Keratinocyte (primary cell): Measurements from ENCODE around the gene DNAJC13. TPM values are rescaled to one million over a fixed set of nuclear protein-coding genes. Genes with fewer than 3 reads are reported as not detected.

Experiments used
- DNase-seq: peaks from one replicate; pipeline ENCODE4 v3.0.0-alpha.2; 2011; ENCODE audit warnings: low read depth, missing footprints, low spot score
- FAIRE-seq: peaks from 2 replicates; lab custom pipeline; 2011; peaks lifted over from hg19 to GRCh38; lab: Jason Lieb, UNC
- H2AFZ ChIP-seq: 2 replicates; pipeline ENCODE4 v1.6.0; 2012; ENCODE audit warnings: low read length, control low read depth, inconsistent platforms; ENCODE audit not compliant: control insufficient read depth
- H3K27ac ChIP-seq: 2 replicates; pipeline ENCODE4 v1.5.1; 2011; ENCODE audit warnings: low read length; ENCODE audit not compliant: control insufficient read depth, insufficient read depth
- H3K27me3 ChIP-seq: 3 replicates; pipeline ENCODE4 v1.6.0; 2011; ENCODE audit warnings: low read length; ENCODE audit not compliant: control insufficient read depth, insufficient read depth; ENCODE audit errors: extremely low read depth
- H3K36me3 ChIP-seq, 2 experiments: 2 replicates in 1 of 2; 3 replicates in 1 of 2; pipeline ENCODE4 v1.5.1; 2011; ENCODE audit warnings: low read length in 2 of 2, mild to moderate bottlenecking in 1 of 2; ENCODE audit not compliant: control insufficient read depth in 2 of 2, insufficient read depth in 2 of 2; ENCODE audit errors: extremely low read depth in 1 of 2
- H3K4me1 ChIP-seq: 3 replicates; pipeline ENCODE4 v1.5.1; 2011; ENCODE audit warnings: low read length; ENCODE audit not compliant: control insufficient read depth, insufficient read depth; ENCODE audit errors: extremely low read depth
- H3K4me2 ChIP-seq: 3 replicates; pipeline ENCODE4 v1.6.0; 2011; ENCODE audit warnings: low read depth, low read length; ENCODE audit not compliant: control insufficient read depth, insufficient read depth; ENCODE audit errors: extremely low read depth
- H3K4me3 ChIP-seq, 3 experiments: fragments of 200-600 bp in 1 of 3; sonication (generic) in 1 of 3; 2 replicates in 2 of 3; 3 replicates in 1 of 3; pipeline ENCODE4 v1.5.1; 2011 to 2016; ENCODE audit warnings: low read length in 3 of 3, mild to moderate bottlenecking in 3 of 3, control low read depth in 2 of 3, inconsistent platforms in 1 of 3, low read depth in 1 of 3, mixed read lengths in 1 of 3, mixed run types in 1 of 3, moderate library complexity in 1 of 3; ENCODE audit not compliant: control insufficient read depth in 2 of 3, insufficient read depth in 2 of 3; ENCODE audit errors: extremely low read depth in 1 of 3
- H3K79me2 ChIP-seq: 2 replicates; pipeline ENCODE4 v1.6.0; 2012; ENCODE audit warnings: low read length; ENCODE audit not compliant: control insufficient read depth, insufficient read depth
- H3K9ac ChIP-seq: 3 replicates; pipeline ENCODE4 v1.6.0; 2011; ENCODE audit warnings: low read length; ENCODE audit not compliant: control insufficient read depth, insufficient read depth; ENCODE audit errors: extremely low read depth
- H3K9me1 ChIP-seq: 3 replicates; pipeline ENCODE4 v1.6.0; 2011; ENCODE audit warnings: low read length; ENCODE audit not compliant: control insufficient read depth, insufficient read depth; ENCODE audit errors: extremely low read depth
- H3K9me3 ChIP-seq: 2 replicates; pipeline ENCODE4 v1.5.1; 2012; ENCODE audit warnings: low read depth, low read length; ENCODE audit not compliant: control insufficient read depth
- H4K20me1 ChIP-seq: 3 replicates; pipeline ENCODE4 v1.6.0; 2011; ENCODE audit warnings: low read length; ENCODE audit not compliant: control insufficient read depth, insufficient read depth; ENCODE audit errors: extremely low read depth
- EZH2 ChIP-seq: IDR thresholded peaks from one replicate; pipeline ENCODE4 v1.6.1; 2012; ENCODE audit warnings: inconsistent platforms, mild to moderate bottlenecking, low read length, moderate library complexity
- dilution Hi-C: fragments of 300-500 bp; cut with MboI; formaldehyde crosslinking; loops from one replicate; pipeline ENCODE4 v1.7.0; 2020; ENCODE audit warnings: low sequenced_read_pairs; ENCODE audit not compliant: extremely low pct_ligation_motif_present
- polyA plus RNA-seq, 5 experiments: library from polyadenylated mRNA; depleted of rRNA in 3 of 5; stranded (reverse) in 3 of 5; stranded (forward) in 1 of 5; unstranded in 1 of 5; fragments of >200 nt; gene quantifications; 1 replicate in 1 of 5; 2 replicates in 3 of 5; 3 replicates in 1 of 5; pipeline versions ENCODE4 v1.2.1 to v1.2.3, GENCODE V29; 2011 to 2012; ENCODE audit warnings: missing spikeins in 2 of 5, low read depth in 1 of 5, low replicate concordance in 1 of 5
- TF ChIP-seq, protein P1 (sequence below), 3 experiments: IDR thresholded peaks in 1 of 3; conservative IDR thresholded peaks in 1 of 3; optimal IDR thresholded peaks in 1 of 3; 2 replicates in 2 of 3; 3 replicates in 1 of 3; pipeline versions ENCODE3 to v1.5.1; 2011; ENCODE audit warnings: low read length in 3 of 3, mild to moderate bottlenecking in 3 of 3, moderate library complexity in 2 of 3, control low read depth in 1 of 3, inconsistent platforms in 1 of 3; ENCODE audit not compliant: insufficient read depth in 2 of 3; ENCODE audit errors: extremely low read depth in 1 of 3

The DNAJC13 gene
- polyA plus RNA-seq, 1 donor (not counting 4 experiments of a cell fraction or from before 2014, with no cell fraction given) = 24.3 TPM

DNA sequence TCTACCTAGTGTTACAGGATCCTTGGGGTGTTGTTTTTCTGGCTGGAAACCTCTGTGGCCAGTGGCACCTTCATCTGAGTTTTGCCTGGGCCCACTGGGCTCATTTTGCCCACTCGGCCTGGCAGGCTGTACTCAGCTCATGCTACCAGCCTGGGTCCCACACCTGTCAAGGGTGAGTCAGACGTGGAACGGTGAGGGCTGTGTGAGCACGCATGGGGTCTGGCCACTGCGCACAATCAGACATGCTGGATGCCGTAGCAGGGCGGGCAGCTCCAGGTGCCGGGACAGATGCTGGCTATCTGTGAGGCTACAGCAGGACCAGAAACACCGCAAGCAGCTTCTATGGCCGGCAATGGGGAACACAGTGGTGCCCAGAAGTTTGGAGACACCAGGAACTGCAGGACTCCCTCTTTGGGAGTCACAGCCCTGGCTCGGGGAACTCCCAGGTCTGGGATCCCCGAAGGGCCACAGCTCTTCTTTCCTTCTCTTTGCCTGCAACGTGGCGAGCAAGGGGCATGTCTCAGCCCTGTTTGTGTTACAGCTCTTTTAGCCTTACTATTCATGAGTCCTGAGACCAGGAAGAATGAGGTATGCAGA is 35.9 kb upstream of the DNAJC13 start:
- Histone ChIP-seq H3K9ac (no peak overlapping the region), H3K4me3 (no peak overlapping the region), H3K9me3 (no peaks in the 10 kb centered on the region), H4K20me1 (no peaks in the 10 kb centered on the region), H3K36me3 (no peaks in the 10 kb centered on the region), H3K27ac (no peak overlapping the region), H3K27me3 (no peaks in the 10 kb centered on the region), H3K4me2 (no peak overlapping the region), H3K4me1 (no peaks in the 10 kb centered on the region), H3K9me1 (no peaks in the 10 kb centered on the region), H3K79me2 (no peaks in the 10 kb centered on the region), H2AFZ (no peak overlapping the region)
- dilution Hi-C loops = no loop called here
- TF ChIP-seq EZH2 = no peak
- TF ChIP-seq, protein P1, sequence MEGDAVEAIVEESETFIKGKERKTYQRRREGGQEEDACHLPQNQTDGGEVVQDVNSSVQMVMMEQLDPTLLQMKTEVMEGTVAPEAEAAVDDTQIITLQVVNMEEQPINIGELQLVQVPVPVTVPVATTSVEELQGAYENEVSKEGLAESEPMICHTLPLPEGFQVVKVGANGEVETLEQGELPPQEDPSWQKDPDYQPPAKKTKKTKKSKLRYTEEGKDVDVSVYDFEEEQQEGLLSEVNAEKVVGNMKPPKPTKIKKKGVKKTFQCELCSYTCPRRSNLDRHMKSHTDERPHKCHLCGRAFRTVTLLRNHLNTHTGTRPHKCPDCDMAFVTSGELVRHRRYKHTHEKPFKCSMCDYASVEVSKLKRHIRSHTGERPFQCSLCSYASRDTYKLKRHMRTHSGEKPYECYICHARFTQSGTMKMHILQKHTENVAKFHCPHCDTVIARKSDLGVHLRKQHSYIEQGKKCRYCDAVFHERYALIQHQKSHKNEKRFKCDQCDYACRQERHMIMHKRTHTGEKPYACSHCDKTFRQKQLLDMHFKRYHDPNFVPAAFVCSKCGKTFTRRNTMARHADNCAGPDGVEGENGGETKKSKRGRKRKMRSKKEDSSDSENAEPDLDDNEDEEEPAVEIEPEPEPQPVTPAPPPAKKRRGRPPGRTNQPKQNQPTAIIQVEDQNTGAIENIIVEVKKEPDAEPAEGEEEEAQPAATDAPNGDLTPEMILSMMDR (optimal IDR thresholded peaks at IDR 0.05 in 1 of 3, IDR thresholded peaks at IDR 0.05 in 1 of 3, conservative IDR thresholded peaks at IDR 0.05 in 1 of 3; ENCODE audit: extremely low read depth in 1 of 3, insufficient read depth in 2 of 3, low read length in 3 of 3) = no peak
- DNase-seq = no peak
- no peak for FAIRE-seq

DNA sequence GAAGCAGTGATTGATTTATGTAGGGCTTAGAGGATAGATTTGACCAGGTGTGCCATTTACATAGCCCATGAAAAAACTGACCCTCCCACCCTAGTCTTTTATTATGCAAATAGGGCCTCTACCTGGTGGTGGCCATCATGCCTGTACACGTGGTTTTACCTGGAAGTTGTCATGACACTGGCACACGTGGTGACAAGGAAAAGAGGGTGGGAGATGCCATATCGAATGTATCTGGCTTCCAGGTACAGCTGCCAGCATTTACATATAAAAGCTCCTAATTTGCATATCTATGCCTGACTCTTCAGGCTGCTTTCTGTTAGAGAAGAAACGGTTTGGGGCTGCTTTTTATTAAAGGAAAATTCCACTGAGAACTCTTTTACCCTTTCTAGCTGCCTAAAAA is 35.0 kb upstream of the DNAJC13 start:
- no peak for FAIRE-seq
- no peak overlapping the region for H3K9ac ChIP-seq
- H3K4me1 ChIP-seq = no peaks in the 10 kb centered on the region
- no peaks in the 10 kb centered on the region for H3K9me1 ChIP-seq
- no peaks in the 10 kb centered on the region for H3K27me3 ChIP-seq
- no peaks in the 10 kb centered on the region for H3K36me3 ChIP-seq
- no peaks in the 10 kb centered on the region for H3K79me2 ChIP-seq
- DNase-seq = no peak
- no peaks in the 10 kb centered on the region for H3K9me3 ChIP-seq
- H3K4me3 ChIP-seq = no peak overlapping the region
- dilution Hi-C loops = no loop called here
- H4K20me1 ChIP-seq = no peaks in the 10 kb centered on the region
- no peak overlapping the region for H3K27ac ChIP-seq
- H2AFZ ChIP-seq = no peak overlapping the region
- TF ChIP-seq EZH2 = no peak
- no peak overlapping the region for H3K4me2 ChIP-seq

GRCh38 chr3:132382688-132383194 is 34.6 kb upstream of the DNAJC13 start:
- no peak overlapping the region for H3K27ac ChIP-seq
- H3K4me1 ChIP-seq = no peaks in the 10 kb centered on the region
- H3K36me3 ChIP-seq = no peaks in the 10 kb centered on the region
- no peaks in the 10 kb centered on the region for H3K9me3 ChIP-seq
- TF ChIP-seq, protein P1 (optimal IDR thresholded peaks at IDR 0.05 in 1 of 3, IDR thresholded peaks at IDR 0.05 in 1 of 3, conservative IDR thresholded peaks at IDR 0.05 in 1 of 3; ENCODE audit: extremely low read depth in 1 of 3, insufficient read depth in 2 of 3, low read length in 3 of 3) = no peak
- no peak for TF ChIP-seq EZH2
- H2AFZ ChIP-seq = no peak overlapping the region
- no peak overlapping the region for H3K4me2 ChIP-seq
- no peak overlapping the region for H3K9ac ChIP-seq
- no peaks in the 10 kb centered on the region for H3K27me3 ChIP-seq
- DNase-seq (no peak), FAIRE-seq (no peak)
- H3K79me2 ChIP-seq = no peaks in the 10 kb centered on the region
- no peaks in the 10 kb centered on the region for H4K20me1 ChIP-seq
- no peaks in the 10 kb centered on the region for H3K9me1 ChIP-seq
- H3K4me3 ChIP-seq = no peak overlapping the region
- dilution Hi-C loops = no loop called here
